Endodermal cell (in vitro differentiated cells): Measurements from ENCODE around the gene HMCN2. TPM values are rescaled to one million over a fixed set of nuclear protein-coding genes. Genes with fewer than 3 reads are reported as not detected.

Experiments used
- DNase-seq: peaks from one replicate; pipeline ENCODE4 v3.0.0-alpha.2; 2017
- H3K27ac ChIP-seq: 2 replicates; pipeline ENCODE4 v1.5.1; 2013; ENCODE audit warnings: mild to moderate bottlenecking, low read depth, low read length, moderate library complexity
- H3K27me3 ChIP-seq: 2 replicates; pipeline ENCODE4 v1.6.1; 2013; ENCODE audit warnings: mild to moderate bottlenecking, low read length, moderate library complexity; ENCODE audit not compliant: insufficient read depth, control insufficient read depth, poor library complexity, severe bottlenecking
- H3K36me3 ChIP-seq: 2 replicates; pipeline ENCODE4 v1.7.0; 2013; ENCODE audit warnings: mild to moderate bottlenecking, low read length, moderate library complexity; ENCODE audit not compliant: control insufficient read depth, insufficient read depth
- H3K4me1 ChIP-seq: one replicate; pipeline ENCODE4 v1.7.0; 2013; ENCODE audit warnings: low read length; ENCODE audit not compliant: control insufficient read depth, insufficient read depth
- H3K4me3 ChIP-seq: 2 replicates; pipeline ENCODE4 v1.5.1; 2013; ENCODE audit warnings: mild to moderate bottlenecking, low read length, moderate library complexity
- H3K9ac ChIP-seq: 2 replicates; pipeline ENCODE4 v1.6.1; 2013; ENCODE audit warnings: mild to moderate bottlenecking, low read length, moderate library complexity; ENCODE audit not compliant: poor library complexity, severe bottlenecking; ENCODE audit errors: extremely low read depth
- H3K9me3 ChIP-seq: 2 replicates; pipeline ENCODE4 v1.6.1; 2013; ENCODE audit warnings: mild to moderate bottlenecking, low read length, moderate library complexity; ENCODE audit not compliant: control insufficient read depth
- H3K27ac Mint-ChIP-seq: 2 replicates; pipeline ENCODE4 v1.8.0; 2020; ENCODE audit warnings: mixed read lengths
- H3K27me3 Mint-ChIP-seq: 2 replicates; pipeline ENCODE4 v1.8.0; 2021; ENCODE audit warnings: mild to moderate bottlenecking, mixed read lengths; ENCODE audit not compliant: insufficient read depth
- H3K36me3 Mint-ChIP-seq: 2 replicates; pipeline ENCODE4 v1.8.0; 2020; ENCODE audit warnings: low read depth, mixed read lengths
- H3K4me1 Mint-ChIP-seq: 2 replicates; pipeline ENCODE4 v1.8.0; 2020; ENCODE audit warnings: mixed read lengths
- H3K4me3 Mint-ChIP-seq: 2 replicates; pipeline ENCODE4 v1.8.0; 2020; ENCODE audit warnings: mild to moderate bottlenecking, moderate library complexity, mixed read lengths
- H3K9me3 Mint-ChIP-seq: 2 replicates; pipeline ENCODE4 v1.8.0; 2020; ENCODE audit warnings: mild to moderate bottlenecking, mixed read lengths
- WGBS, 2 experiments: methylation state at CpG; one replicate each; pipeline versions ENCODE4 v1.1.5 to v1.1.7; 2013; ENCODE audit warnings: missing lambda C conversion rate in 2 of 2, mixed read lengths in 1 of 2; ENCODE audit not compliant: insufficient coverage in 1 of 2, insufficient read length in 1 of 2; 5-methylcytosine and 5-hydroxymethylcytosine counted together
- total RNA-seq, 2 donors: library from RNA; stranded (reverse); fragmentation: NEBNext Ultra II Directional in 1 of 2; extraction: Animal tissue kit (Norgen Biotek cat#: 25700) in 1 of 2; gene quantifications; 2 replicates in 1 of 2; 3 replicates in 1 of 2; pipeline ENCODE4 v1.2.1, GENCODE V29; 2021
- TF ChIP-seq, protein P1 (sequence below): fragments of 200-600 bp; sonication (generic); conservative IDR thresholded peaks from 2 replicates; pipeline ENCODE4 v1.5.0; 2021; ENCODE audit warnings: antibody characterized with exemption, mild to moderate bottlenecking

HMCN2 gene
- total RNA-seq, 2 donors from 2014 or later = 3.3 to 3.9 TPM

DNA sequence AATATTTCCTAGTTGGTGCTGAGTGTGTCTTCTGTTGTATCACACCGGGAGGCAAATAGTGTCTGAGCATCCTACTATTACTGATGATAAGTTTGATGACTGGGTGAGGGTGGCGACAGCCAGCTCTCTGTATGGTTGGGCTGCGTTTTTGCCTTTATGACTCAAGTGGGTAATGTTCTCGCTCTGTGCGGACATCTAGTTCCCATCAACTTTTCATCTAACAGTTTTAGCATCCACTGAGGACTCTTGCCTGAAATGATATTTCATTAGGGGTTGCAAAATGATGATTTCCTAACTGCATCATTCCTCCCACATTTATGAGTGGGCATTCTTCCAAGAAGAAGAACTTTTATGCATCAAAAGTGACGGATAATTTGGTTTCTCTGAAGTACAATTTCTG lies 26.5 kb downstream of the HMCN2 start:
- Mint-ChIP-seq H3K36me3 (no peaks in the 10 kb centered on the region), H3K27ac (no peak overlapping the region), H3K4me1 (peaks cover 6% of the 10 kb centered on the region), H3K4me3 (no peak overlapping the region), H3K9me3 (no peaks in the 10 kb centered on the region), H3K27me3 (no peaks in the 10 kb centered on the region)
- H3K9me3 ChIP-seq = no peaks in the 10 kb centered on the region
- WGBS, 2 experiments = 88 to 96% methylated on average over 3 to 6 of the region's 6 CpGs
- H3K4me3 ChIP-seq = no peak overlapping the region
- no peak overlapping the region for H3K9ac ChIP-seq
- no peak for DNase-seq
- H3K36me3 ChIP-seq = no peaks in the 10 kb centered on the region
- no peaks in the 10 kb centered on the region for H3K27me3 ChIP-seq
- H3K4me1 ChIP-seq = no peaks in the 10 kb centered on the region
- TF ChIP-seq, protein P1, sequence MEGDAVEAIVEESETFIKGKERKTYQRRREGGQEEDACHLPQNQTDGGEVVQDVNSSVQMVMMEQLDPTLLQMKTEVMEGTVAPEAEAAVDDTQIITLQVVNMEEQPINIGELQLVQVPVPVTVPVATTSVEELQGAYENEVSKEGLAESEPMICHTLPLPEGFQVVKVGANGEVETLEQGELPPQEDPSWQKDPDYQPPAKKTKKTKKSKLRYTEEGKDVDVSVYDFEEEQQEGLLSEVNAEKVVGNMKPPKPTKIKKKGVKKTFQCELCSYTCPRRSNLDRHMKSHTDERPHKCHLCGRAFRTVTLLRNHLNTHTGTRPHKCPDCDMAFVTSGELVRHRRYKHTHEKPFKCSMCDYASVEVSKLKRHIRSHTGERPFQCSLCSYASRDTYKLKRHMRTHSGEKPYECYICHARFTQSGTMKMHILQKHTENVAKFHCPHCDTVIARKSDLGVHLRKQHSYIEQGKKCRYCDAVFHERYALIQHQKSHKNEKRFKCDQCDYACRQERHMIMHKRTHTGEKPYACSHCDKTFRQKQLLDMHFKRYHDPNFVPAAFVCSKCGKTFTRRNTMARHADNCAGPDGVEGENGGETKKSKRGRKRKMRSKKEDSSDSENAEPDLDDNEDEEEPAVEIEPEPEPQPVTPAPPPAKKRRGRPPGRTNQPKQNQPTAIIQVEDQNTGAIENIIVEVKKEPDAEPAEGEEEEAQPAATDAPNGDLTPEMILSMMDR = no peak
- no peak overlapping the region for H3K27ac ChIP-seq

DNA sequence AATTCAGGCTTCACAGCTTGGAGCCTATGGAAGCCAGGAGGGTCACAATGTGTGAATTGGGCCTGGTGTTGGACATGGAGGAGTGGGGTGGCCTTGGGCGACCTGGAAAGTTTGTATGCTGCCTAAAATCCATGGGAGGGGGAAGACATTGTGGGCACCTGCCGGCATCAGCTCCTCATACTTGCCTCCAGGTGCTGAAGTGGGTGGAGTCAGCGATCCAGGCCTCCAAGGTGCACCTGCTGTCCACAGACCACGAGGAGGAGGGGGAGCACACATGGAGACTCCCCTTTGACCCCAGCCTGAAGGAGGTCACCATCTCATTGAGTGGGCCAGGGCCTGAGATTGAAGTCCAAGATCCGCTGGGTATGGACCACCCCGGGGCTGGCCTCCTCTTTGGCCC lies 29.1 kb downstream of the HMCN2 start:
- WGBS, 2 experiments = 66 to 72% methylated on average over 6 of the region's 6 CpGs
- Mint-ChIP-seq H3K36me3 (no peaks in the 10 kb centered on the region), H3K9me3 (no peaks in the 10 kb centered on the region), H3K27me3 (no peaks in the 10 kb centered on the region), H3K4me3 (no peak overlapping the region), H3K27ac (no peak overlapping the region), H3K4me1 (no peaks in the 10 kb centered on the region)
- H3K27ac ChIP-seq = no peak overlapping the region
- DNase-seq = no peak
- H3K4me1 ChIP-seq = no peaks in the 10 kb centered on the region
- no peaks in the 10 kb centered on the region for H3K9me3 ChIP-seq
- H3K27me3 ChIP-seq = no peaks in the 10 kb centered on the region
- H3K36me3 ChIP-seq = no peaks in the 10 kb centered on the region
- no peak overlapping the region for H3K4me3 ChIP-seq
- no peak overlapping the region for H3K9ac ChIP-seq
- TF ChIP-seq, protein P1 = no peak

DNA sequence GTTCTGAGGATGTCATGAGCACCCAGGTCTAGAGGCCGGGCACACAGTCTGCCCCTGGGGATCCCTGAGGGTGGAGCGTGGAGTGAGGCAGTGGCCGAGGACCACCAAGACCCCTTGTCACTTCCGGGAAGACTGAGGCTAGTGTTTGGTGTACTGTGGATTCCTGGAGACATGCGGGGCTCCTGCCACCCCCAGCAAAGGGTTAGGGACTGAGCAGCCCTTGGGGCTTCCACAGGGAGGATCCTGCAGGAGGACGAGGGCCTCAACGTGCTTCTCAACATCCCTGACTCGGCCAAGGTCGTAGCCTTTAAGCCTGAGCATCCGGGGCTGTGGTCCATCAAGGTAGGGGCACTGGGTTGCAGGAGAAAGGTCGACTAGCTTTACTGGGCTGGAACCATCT lies 29.9 kb downstream of the HMCN2 start:
- Histone ChIP-seq H3K9ac (no peak overlapping the region), H3K36me3 (no peaks in the 10 kb centered on the region), H3K4me1 (no peaks in the 10 kb centered on the region), H3K4me3 (no peak overlapping the region), H3K9me3 (no peaks in the 10 kb centered on the region), H3K27me3 (no peaks in the 10 kb centered on the region), H3K27ac (no peak overlapping the region)
- 47 to 75% methylated on average over 3 to 11 of the region's 11 CpGs for WGBS, 2 experiments
- TF ChIP-seq, protein P1 = no peak
- no peak for DNase-seq
- Mint-ChIP-seq H3K4me1 (no peaks in the 10 kb centered on the region), H3K4me3 (no peak overlapping the region), H3K9me3 (no peaks in the 10 kb centered on the region), H3K27ac (no peak overlapping the region), H3K27me3 (no peaks in the 10 kb centered on the region), H3K36me3 (no peaks in the 10 kb centered on the region)
